Aorta (tissue), 5 donors: ENCODE data around the gene RSBN1L. TPM values are rescaled to one million over a fixed set of nuclear protein-coding genes. Genes with fewer than 3 reads are reported as not detected.

Source experiments
- ATAC-seq: fragments of 200-7000 bp; cut with Tn5 transposase; one replicate; pipeline ENCODE4 v1.9.1; 2022; ENCODE audit warnings: moderate library complexity; ENCODE audit not compliant: low FRiP score
- DNase-seq, 2 donors: peaks; one replicate each; pipeline ENCODE4 v3.0.0-alpha.2; 2020
- H3K27ac ChIP-seq, 2 donors: one replicate each; pipeline ENCODE4 v1.5.1; 2013; ENCODE audit warnings: low read length in 2 of 2, mild to moderate bottlenecking in 2 of 2, moderate library complexity in 2 of 2, control low read depth in 1 of 2, inconsistent platforms in 1 of 2, low read depth in 1 of 2
- H3K27me3 ChIP-seq, 2 donors: one replicate each; pipeline ENCODE4 v1.6.1; 2013; ENCODE audit warnings: control low read depth in 1 of 2, low read length in 1 of 2, mild to moderate bottlenecking in 1 of 2, moderate library complexity in 1 of 2; ENCODE audit not compliant: insufficient read depth in 2 of 2, control insufficient read depth in 1 of 2
- H3K36me3 ChIP-seq, 2 donors: one replicate each; pipeline ENCODE4 v1.6.1; 2013; ENCODE audit warnings: control low read depth in 1 of 2, low read length in 1 of 2, mild to moderate bottlenecking in 1 of 2; ENCODE audit not compliant: insufficient read depth in 2 of 2, control insufficient read depth in 1 of 2
- H3K4me1 ChIP-seq, 2 donors: one replicate each; pipeline ENCODE4 v1.6.1; 2013; ENCODE audit warnings: low read length in 2 of 2, control low read depth in 1 of 2, mild to moderate bottlenecking in 1 of 2, moderate library complexity in 1 of 2; ENCODE audit not compliant: insufficient read depth in 2 of 2, control insufficient read depth in 1 of 2
- H3K4me3 ChIP-seq, 2 donors: one replicate each; pipeline ENCODE4 v1.5.1; 2013; ENCODE audit warnings: low read length in 2 of 2, control low read depth in 1 of 2, mild to moderate bottlenecking in 1 of 2
- H3K9me3 ChIP-seq: one replicate; pipeline ENCODE4 v1.6.1; 2013; ENCODE audit warnings: mild to moderate bottlenecking, low read length; ENCODE audit not compliant: control insufficient read depth
- WGBS, 2 donors: extraction: QIAGEN DNeasy Blood & Tissue Kit; methylation state at CpG; one replicate each; pipeline ENCODE4 v1.1.7; 2013; 5-methylcytosine and 5-hydroxymethylcytosine counted together
- intact Hi-C, 2 donors: fragments of 100-400 bp; cut with DNase I; formaldehyde crosslinking; loops; one replicate each; pipeline versions ENCODE4 v1.14.2 to v1.15.0; 2022
- polyA plus RNA-seq, 2 donors: library from polyadenylated mRNA; stranded (reverse); fragments of 200-250 nt; gene quantifications; one replicate each; pipeline ENCODE4 v1.2.3, GENCODE V29; 2013
- total RNA-seq, 2 donors: library from RNA; stranded (reverse); fragmentation: NEBNext Ultra II Directional; extraction: Animal tissue kit (Norgen Biotek cat#: 25700); gene quantifications; one replicate each; pipeline ENCODE4 v1.2.1, GENCODE V29; 2021
- donor health status: healthy with polysubstance abuse.
- donor health status: Bipolar disorder and iron deficiency.
- donor health status: DM: no; HTN: no; CAD: no.
- donor health status: DM: no; HTN: no; CAD: no.
- donor health status: DM: yes; HTN: yes; CAD: no.

The RSBN1L gene
- total and polyA plus RNA-seq, 4 donors: 3.0 to 25.4 (median 16.1) TPM

DNA sequence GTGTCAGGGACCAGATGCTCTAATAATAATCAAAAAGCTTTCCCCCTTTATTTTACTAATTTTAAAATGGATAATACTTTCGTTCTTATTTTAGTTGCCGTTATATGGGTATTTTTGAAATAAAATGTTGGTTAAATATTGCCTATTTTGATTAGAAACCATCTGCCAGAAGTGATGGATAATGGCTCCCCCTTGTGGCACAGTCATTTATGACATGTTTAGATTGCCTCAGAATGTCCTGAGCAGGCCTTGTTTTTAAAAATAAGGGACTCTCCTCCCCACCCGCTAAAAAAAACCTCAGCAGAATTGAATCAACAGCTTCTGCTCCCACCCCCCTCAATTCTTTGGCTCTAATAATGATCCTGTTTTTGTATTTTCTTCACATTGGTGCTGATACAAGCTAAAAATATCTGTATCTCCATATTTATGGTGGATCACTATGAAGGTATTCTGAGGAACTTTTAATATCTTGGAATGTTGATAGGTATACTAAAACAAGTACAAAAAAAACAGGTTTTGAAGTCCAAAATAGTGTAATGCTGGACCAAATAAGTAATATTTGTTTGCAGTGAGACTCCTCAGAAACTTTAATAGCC is 63.1 kb downstream of the RSBN1L start:
- Histone ChIP-seq H3K27me3 (no peaks in the 10 kb centered on the region), H3K36me3 (no peaks in the 10 kb centered on the region), H3K9me3 (no peaks in the 10 kb centered on the region), H3K4me3 (no peak overlapping the region), H3K27ac (no peak overlapping the region), H3K4me1 (peaks cover 0 to 4% of the 10 kb centered on the region in 2 donors)
- intact Hi-C loops: loop anchor here (2.0 to 5.0 kb wide), 2 partner anchors 107 kb away; no protein-coding TSS in a partner anchor
- DNase-seq (no peak), ATAC-seq (peak; percentile 88)
- 0 to 1% methylated on average over 3 of the region's 3 CpGs for WGBS, 2 donors

GRCh38 chr7:77760809-77761453 is 64.7 kb downstream of the RSBN1L start:
- ATAC-seq: no peak
- Histone ChIP-seq H3K27me3 (no peaks in the 10 kb centered on the region), H3K36me3 (no peaks in the 10 kb centered on the region), H3K4me1 (peaks cover 0 to 4% of the 10 kb centered on the region in 2 donors), H3K27ac (no peak overlapping the region), H3K4me3 (no peak overlapping the region), H3K9me3 (no peaks in the 10 kb centered on the region)
- intact Hi-C loops: no loop called here
- no peak for DNase-seq
- WGBS, 2 donors: 86% methylated on average over 10 of the region's 10 CpGs

DNA sequence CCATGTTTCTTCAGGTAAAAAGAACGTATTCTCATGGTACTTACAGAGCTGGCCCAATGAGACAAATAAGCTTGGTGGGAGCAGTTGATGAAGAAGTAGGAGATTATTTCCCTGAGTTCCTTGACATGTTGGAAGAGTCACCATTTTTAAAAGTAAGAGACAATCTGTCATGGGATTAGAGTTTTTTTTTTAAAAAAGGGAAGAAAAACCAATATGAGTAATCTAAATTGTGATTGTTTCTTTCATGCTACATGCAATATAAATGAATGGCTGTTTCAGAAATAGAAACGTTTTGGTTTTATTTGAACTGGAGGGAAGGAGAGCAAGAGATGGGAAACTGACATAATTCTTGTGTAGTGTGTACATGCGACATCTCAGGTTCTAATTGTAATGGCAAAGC is 69.2 kb downstream of the RSBN1L start:
- no peak for DNase-seq
- peaks cover 0 to 2% of the 10 kb centered on the region in 2 donors for H3K36me3 ChIP-seq
- H3K27me3 ChIP-seq: no peaks in the 10 kb centered on the region
- WGBS, 2 donors: 55 to 61% methylated on average over 3 of the region's 3 CpGs
- H3K9me3 ChIP-seq: no peaks in the 10 kb centered on the region
- intact Hi-C loops: no loop called here
- no peak overlapping the region for H3K4me3 ChIP-seq
- ATAC-seq: no peak
- H3K4me1 ChIP-seq: peaks cover 0 to 4% of the 10 kb centered on the region in 2 donors
- H3K27ac ChIP-seq: no peak overlapping the region

GRCh38 chr7:77765906-77766800 is 69.9 kb downstream of the RSBN1L start:
- H3K36me3 ChIP-seq: peaks cover 0 to 2% of the 10 kb centered on the region in 2 donors
- H3K9me3 ChIP-seq: no peaks in the 10 kb centered on the region
- no peak for ATAC-seq
- no peaks in the 10 kb centered on the region for H3K27me3 ChIP-seq
- H3K27ac ChIP-seq: no peak overlapping the region
- peaks cover 0 to 4% of the 10 kb centered on the region in 2 donors for H3K4me1 ChIP-seq
- intact Hi-C loops: no loop called here
- WGBS, 2 donors: 83 to 84% methylated on average over 4 of the region's 4 CpGs
- DNase-seq: no peak
- H3K4me3 ChIP-seq: no peak overlapping the region

- no peak for DNase-seq
- no peak overlapping the region for H3K4me3 ChIP-seq
- whole genome bisulfite sequencing, 2 donors: 90 to 93% methylated on average over 5 to 6 of the region's 6 CpGs
- no peaks in the 10 kb centered on the region for H3K9me3 ChIP-seq
- peaks cover 0 to 4% of the 10 kb centered on the region in 2 donors for H3K4me1 ChIP-seq
- peaks cover 0 to 2% of the 10 kb centered on the region in 2 donors for H3K36me3 ChIP-seq
- no peak overlapping the region for H3K27ac ChIP-seq
- no peaks in the 10 kb centered on the region for H3K27me3 ChIP-seq
- no peak for ATAC-seq
- intact Hi-C loops: no loop called here
Observed at GRCh38 chr7:77766801-77767605, 70.7 kb downstream of the RSBN1L start.

DNA sequence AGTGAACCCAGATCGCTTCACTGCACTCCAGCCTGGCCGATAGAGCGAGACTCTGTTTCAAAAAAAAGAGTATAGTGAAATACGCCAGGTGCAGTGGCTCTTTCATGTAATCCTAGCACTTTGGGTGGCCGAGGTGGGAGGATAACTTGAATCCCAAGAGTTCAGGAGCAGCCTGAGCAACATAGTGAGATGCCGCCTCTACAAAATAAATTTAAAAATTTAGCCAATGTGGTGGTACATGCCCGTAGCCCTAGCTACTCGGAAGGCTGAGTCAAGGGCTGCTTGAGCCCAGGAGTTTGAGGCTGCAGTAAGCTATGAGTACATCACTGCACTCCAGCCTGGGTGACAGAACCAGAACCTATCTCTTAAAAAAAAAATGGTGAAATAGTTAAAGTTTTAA is 74.1 kb downstream of the RSBN1L start:
- no peaks in the 10 kb centered on the region for H3K27me3 ChIP-seq
- H3K4me3 ChIP-seq: no peak overlapping the region
- H3K4me1 ChIP-seq: no peaks in the 10 kb centered on the region
- H3K27ac ChIP-seq: no peak overlapping the region
- H3K36me3 ChIP-seq: peaks cover 0 to 2% of the 10 kb centered on the region in 2 donors
- intact Hi-C loops: no loop called here
- H3K9me3 ChIP-seq: no peaks in the 10 kb centered on the region
- DNase-seq: no peak
- ATAC-seq: no peak
- WGBS, 2 donors: 89 to 93% methylated on average over 8 of the region's 8 CpGs

DNA sequence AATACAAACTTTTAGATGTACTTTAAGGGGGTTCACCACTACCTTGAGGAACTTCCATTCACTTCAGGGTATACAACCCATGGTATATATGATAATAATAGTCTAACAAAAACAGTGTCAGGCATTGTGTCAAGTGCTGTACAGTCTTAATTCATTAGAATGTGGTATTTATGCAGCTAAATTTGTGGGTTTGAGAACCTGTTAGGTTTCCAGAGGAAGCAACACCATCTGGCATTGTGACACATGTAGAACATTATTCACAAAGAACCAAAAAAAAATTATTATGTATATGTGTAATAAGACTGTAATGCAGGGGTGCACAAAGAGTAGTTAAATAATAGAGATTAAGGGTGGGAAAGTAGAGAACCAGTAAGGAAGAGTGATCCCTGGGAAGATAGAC is 75.6 kb downstream of the RSBN1L start:
- DNase-seq (no peak), ATAC-seq (no peak)
- Histone ChIP-seq H3K4me1 (no peaks in the 10 kb centered on the region), H3K27me3 (no peaks in the 10 kb centered on the region), H3K9me3 (no peaks in the 10 kb centered on the region), H3K4me3 (no peak overlapping the region), H3K27ac (no peak overlapping the region), H3K36me3 (peaks cover 2% of the 10 kb centered on the region in 2 donors)
- intact Hi-C loops: no loop called here

DNA sequence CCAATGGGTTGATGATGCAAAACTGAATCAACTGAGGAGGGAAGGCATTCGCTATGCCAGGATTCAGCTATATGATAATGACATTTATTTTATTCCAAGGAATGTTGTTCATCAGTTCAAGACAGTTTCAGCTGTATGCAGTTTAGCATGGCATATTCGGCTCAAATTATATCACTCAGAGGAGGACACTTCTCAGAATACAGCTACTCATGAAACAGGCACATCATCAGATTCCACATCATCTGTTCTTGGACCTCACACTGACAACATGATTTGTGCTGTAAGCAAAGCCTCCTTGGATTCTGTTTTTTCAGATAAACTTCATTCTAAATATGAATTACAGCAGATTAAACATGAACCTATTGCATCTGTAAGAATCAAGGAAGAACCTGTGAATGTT is 82.3 kb downstream of the RSBN1L start:
- intact Hi-C loops: no loop called here
- Histone ChIP-seq H3K4me1 (no peaks in the 10 kb centered on the region), H3K36me3 (peaks cover 0 to 5% of the 10 kb centered on the region in 2 donors), H3K27ac (no peak overlapping the region), H3K9me3 (no peaks in the 10 kb centered on the region), H3K27me3 (no peaks in the 10 kb centered on the region), H3K4me3 (no peak overlapping the region)
- ATAC-seq (no peak), DNase-seq (no peak)
- 94 to 97% methylated on average over 2 of the region's 2 CpGs for WGBS, 2 donors
